ENCODE measurements around the gene CASZ1.

DNA sequence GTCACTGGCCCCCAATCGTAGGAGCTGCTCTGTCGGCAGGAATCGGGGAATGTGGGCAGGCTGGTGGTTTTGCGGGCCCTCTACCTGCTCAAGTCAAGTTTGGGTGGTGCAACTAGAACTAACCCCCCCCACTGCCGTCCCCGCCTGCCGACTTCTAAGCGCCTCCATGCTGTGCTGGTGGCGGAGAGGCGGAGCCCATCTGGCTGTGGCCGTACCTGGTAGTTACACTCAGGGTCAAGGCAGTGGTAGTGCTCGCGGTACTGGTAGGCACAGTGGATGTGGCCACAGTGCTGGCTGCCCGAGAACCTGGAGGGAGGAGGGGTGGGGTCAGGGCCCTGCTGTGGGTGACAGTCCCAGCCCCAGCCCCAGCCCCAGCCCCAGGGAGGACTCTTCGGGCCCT lies 140.0 kb downstream of the CASZ1 start:
- TF ChIP-seq, protein P1, sequence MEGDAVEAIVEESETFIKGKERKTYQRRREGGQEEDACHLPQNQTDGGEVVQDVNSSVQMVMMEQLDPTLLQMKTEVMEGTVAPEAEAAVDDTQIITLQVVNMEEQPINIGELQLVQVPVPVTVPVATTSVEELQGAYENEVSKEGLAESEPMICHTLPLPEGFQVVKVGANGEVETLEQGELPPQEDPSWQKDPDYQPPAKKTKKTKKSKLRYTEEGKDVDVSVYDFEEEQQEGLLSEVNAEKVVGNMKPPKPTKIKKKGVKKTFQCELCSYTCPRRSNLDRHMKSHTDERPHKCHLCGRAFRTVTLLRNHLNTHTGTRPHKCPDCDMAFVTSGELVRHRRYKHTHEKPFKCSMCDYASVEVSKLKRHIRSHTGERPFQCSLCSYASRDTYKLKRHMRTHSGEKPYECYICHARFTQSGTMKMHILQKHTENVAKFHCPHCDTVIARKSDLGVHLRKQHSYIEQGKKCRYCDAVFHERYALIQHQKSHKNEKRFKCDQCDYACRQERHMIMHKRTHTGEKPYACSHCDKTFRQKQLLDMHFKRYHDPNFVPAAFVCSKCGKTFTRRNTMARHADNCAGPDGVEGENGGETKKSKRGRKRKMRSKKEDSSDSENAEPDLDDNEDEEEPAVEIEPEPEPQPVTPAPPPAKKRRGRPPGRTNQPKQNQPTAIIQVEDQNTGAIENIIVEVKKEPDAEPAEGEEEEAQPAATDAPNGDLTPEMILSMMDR (IDR thresholded peaks at IDR 0.05) = no peak
- TF ChIP-seq, protein P2, sequence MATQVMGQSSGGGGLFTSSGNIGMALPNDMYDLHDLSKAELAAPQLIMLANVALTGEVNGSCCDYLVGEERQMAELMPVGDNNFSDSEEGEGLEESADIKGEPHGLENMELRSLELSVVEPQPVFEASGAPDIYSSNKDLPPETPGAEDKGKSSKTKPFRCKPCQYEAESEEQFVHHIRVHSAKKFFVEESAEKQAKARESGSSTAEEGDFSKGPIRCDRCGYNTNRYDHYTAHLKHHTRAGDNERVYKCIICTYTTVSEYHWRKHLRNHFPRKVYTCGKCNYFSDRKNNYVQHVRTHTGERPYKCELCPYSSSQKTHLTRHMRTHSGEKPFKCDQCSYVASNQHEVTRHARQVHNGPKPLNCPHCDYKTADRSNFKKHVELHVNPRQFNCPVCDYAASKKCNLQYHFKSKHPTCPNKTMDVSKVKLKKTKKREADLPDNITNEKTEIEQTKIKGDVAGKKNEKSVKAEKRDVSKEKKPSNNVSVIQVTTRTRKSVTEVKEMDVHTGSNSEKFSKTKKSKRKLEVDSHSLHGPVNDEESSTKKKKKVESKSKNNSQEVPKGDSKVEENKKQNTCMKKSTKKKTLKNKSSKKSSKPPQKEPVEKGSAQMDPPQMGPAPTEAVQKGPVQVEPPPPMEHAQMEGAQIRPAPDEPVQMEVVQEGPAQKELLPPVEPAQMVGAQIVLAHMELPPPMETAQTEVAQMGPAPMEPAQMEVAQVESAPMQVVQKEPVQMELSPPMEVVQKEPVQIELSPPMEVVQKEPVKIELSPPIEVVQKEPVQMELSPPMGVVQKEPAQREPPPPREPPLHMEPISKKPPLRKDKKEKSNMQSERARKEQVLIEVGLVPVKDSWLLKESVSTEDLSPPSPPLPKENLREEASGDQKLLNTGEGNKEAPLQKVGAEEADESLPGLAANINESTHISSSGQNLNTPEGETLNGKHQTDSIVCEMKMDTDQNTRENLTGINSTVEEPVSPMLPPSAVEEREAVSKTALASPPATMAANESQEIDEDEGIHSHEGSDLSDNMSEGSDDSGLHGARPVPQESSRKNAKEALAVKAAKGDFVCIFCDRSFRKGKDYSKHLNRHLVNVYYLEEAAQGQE (IDR thresholded peaks at IDR 0.05; ENCODE audit: insufficient read depth in 1 of 2, low read depth in 2 of 2, low read length in 1 of 2) = no peak
- TF ChIP-seq POLR2AphosphoS5 (IDR thresholded peaks at IDR 0.05; ENCODE audit: low read depth, low read length) (no peak), SIN3A (IDR thresholded peaks at IDR 0.05; ENCODE audit: borderline replicate concordance, insufficient read depth, low read depth, low read length) (no peak)

Measured in Panc1 (cell line).